Neural progenitor cell (in vitro differentiated cells): ENCODE results near the gene FAM78B. TPM values are rescaled to one million over a fixed set of nuclear protein-coding genes. Genes with fewer than 3 reads are reported as not detected.

Source experiments
- DNase-seq: peaks from one replicate; pipeline ENCODE4 v3.0.0-alpha.2; 2016; ENCODE audit warnings: low spot score
- H2AFZ ChIP-seq: fragments of 200-600 bp; sonication (generic); replicated peaks from 2 replicates; pipeline ENCODE4 v1.6.1; 2016; ENCODE audit warnings: antibody characterized with exemption
- H3F3A ChIP-seq: fragments of 200-600 bp; sonication (generic); 2 replicates; pipeline ENCODE4 v1.6.1; 2016; ENCODE audit warnings: antibody characterized with exemption, low read depth
- H3K27ac ChIP-seq: fragments of 200-600 bp; sonication (generic); 2 replicates; pipeline ENCODE4 v1.5.1; 2016; ENCODE audit warnings: mild to moderate bottlenecking
- H3K27me3 ChIP-seq: fragments of 200-600 bp; sonication (generic); 2 replicates; pipeline ENCODE4 v1.6.1; 2016; ENCODE audit warnings: mild to moderate bottlenecking, moderate library complexity
- H3K36me3 ChIP-seq: fragments of 200-600 bp; sonication (generic); 2 replicates; pipeline ENCODE4 v1.5.1; 2016
- H3K4me1 ChIP-seq: fragments of 200-600 bp; sonication (generic); 2 replicates; pipeline ENCODE4 v1.6.1; 2016; ENCODE audit warnings: mixed run types
- H3K4me2 ChIP-seq: fragments of 200-600 bp; sonication (generic); 2 replicates; pipeline ENCODE4 v1.6.1; 2016
- H3K4me3 ChIP-seq: fragments of 200-600 bp; sonication (generic); 2 replicates; pipeline ENCODE4 v1.5.1; 2016
- H3K79me2 ChIP-seq: fragments of 200-600 bp; sonication (generic); 2 replicates; pipeline ENCODE4 v1.6.1; 2016; ENCODE audit warnings: low read depth
- H3K9ac ChIP-seq: fragments of 200-600 bp; sonication (generic); 2 replicates; pipeline ENCODE4 v1.6.1; 2016
- H3K9me3 ChIP-seq: fragments of 200-600 bp; sonication (generic); 2 replicates; pipeline ENCODE4 v1.5.1; 2016; ENCODE audit warnings: low read depth
- H4K20me1 ChIP-seq: fragments of 200-600 bp; sonication (generic); 2 replicates; pipeline ENCODE4 v1.6.1; 2016; ENCODE audit warnings: low read depth
- H3K27ac Mint-ChIP-seq: 3 replicates; pipeline ENCODE4 v1.8.0; 2021; ENCODE audit warnings: mixed read lengths
- H3K27me3 Mint-ChIP-seq: 2 replicates; pipeline ENCODE4 v1.8.0; 2022; ENCODE audit warnings: low read depth, mild to moderate bottlenecking, inconsistent platforms, moderate library complexity, mixed read lengths; ENCODE audit not compliant: insufficient read depth
- H3K36me3 Mint-ChIP-seq: 3 replicates; pipeline ENCODE4 v1.8.0; 2021; ENCODE audit warnings: mixed read lengths
- H3K4me1 Mint-ChIP-seq: 3 replicates; pipeline ENCODE4 v1.8.0; 2021; ENCODE audit warnings: mixed read lengths
- H3K4me3 Mint-ChIP-seq: 3 replicates; pipeline ENCODE4 v1.8.0; 2021; ENCODE audit warnings: mild to moderate bottlenecking, moderate library complexity, mixed read lengths
- H3K9me3 Mint-ChIP-seq: 3 replicates; pipeline ENCODE4 v1.8.0; 2020; ENCODE audit warnings: mixed read lengths
- EZH2 ChIP-seq: fragments of 200-600 bp; sonication (generic); IDR thresholded peaks from 2 replicates; pipeline ENCODE4 v1.6.1; 2017; ENCODE audit warnings: antibody characterized with exemption, mild to moderate bottlenecking, moderate library complexity
- EZH2phosphoT487 ChIP-seq: fragments of 200-600 bp; sonication (generic); IDR thresholded peaks from 2 replicates; pipeline ENCODE4 v1.6.1; 2017; ENCODE audit warnings: antibody characterized with exemption
- total RNA-seq: library from RNA; depleted of rRNA; stranded (reverse); fragments of >200 nt; gene quantifications from 2 replicates; pipeline ENCODE4 v1.2.3, GENCODE V29; 2015; ENCODE audit warnings: low replicate concordance
- TF ChIP-seq, protein P1 (sequence below): fragments of 200-600 bp; sonication (generic); IDR thresholded peaks from 2 replicates; pipeline ENCODE4 v1.5.1; 2017; ENCODE audit warnings: antibody characterized with exemption, mild to moderate bottlenecking

The FAM78B gene
- total RNA-seq, 1 donor from 2014 or later, result not detected

DNA sequence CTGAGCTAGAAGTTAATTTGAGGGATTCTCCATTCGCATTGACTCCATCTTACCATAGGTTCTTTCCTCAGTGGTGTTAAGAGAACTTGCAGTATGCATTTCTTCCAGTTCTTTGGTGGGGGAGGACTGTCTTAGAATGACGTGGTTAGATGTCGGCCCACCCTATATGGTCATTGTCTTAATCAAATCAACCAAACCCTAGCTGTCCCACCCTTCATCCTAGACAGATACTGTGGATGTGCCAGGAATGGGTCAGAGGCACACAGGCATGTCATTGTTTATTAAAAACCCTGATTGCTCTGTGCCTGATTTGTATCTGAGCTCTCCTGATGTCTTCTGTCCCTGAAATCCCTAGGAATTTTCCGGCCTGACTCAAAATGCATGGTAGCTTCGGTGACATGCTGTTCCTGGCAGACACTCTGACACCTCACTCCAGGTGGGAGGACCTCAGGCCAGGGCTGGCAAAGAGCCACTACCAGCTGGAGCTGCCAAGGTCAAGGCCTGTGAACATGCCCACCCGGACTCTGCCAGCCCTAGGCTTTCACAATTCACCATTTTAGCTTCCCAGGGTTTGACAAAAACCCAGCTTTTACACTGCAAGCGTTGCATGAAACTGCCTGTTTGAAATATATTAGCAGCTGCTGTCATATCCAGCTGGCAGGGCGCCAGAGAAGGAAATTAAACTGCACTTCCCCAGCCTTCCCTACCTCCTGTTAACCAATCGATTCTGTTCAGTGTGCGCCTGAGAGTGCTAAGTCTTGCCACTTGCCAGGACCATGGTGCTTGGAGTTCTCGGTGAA lies 134.0 kb downstream of the FAM78B start:
- Histone ChIP-seq H4K20me1 (no peaks in the 10 kb centered on the region), H2AFZ (no peak overlapping the region), H3F3A (no peaks in the 10 kb centered on the region), H3K79me2 (no peaks in the 10 kb centered on the region), H3K4me1 (no peaks in the 10 kb centered on the region), H3K27me3 (no peaks in the 10 kb centered on the region), H3K27ac (no peak overlapping the region), H3K36me3 (no peaks in the 10 kb centered on the region), H3K9me3 (no peaks in the 10 kb centered on the region), H3K9ac (no peak overlapping the region), H3K4me3 (no peak overlapping the region), H3K4me2 (no peak overlapping the region)
- no peaks in the 10 kb centered on the region for H3K36me3 Mint-ChIP-seq
- no peak overlapping the region for H3K27ac Mint-ChIP-seq
- no peaks in the 10 kb centered on the region for H3K27me3 Mint-ChIP-seq
- no peak for DNase-seq
- no peaks in the 10 kb centered on the region for H3K4me1 Mint-ChIP-seq
- H3K4me3 Mint-ChIP-seq, result no peak overlapping the region
- no peaks in the 10 kb centered on the region for H3K9me3 Mint-ChIP-seq
- no peak for TF ChIP-seq EZH2
- TF ChIP-seq, protein P1, sequence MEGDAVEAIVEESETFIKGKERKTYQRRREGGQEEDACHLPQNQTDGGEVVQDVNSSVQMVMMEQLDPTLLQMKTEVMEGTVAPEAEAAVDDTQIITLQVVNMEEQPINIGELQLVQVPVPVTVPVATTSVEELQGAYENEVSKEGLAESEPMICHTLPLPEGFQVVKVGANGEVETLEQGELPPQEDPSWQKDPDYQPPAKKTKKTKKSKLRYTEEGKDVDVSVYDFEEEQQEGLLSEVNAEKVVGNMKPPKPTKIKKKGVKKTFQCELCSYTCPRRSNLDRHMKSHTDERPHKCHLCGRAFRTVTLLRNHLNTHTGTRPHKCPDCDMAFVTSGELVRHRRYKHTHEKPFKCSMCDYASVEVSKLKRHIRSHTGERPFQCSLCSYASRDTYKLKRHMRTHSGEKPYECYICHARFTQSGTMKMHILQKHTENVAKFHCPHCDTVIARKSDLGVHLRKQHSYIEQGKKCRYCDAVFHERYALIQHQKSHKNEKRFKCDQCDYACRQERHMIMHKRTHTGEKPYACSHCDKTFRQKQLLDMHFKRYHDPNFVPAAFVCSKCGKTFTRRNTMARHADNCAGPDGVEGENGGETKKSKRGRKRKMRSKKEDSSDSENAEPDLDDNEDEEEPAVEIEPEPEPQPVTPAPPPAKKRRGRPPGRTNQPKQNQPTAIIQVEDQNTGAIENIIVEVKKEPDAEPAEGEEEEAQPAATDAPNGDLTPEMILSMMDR, result no peak
- no peak for TF ChIP-seq EZH2phosphoT487

DNA sequence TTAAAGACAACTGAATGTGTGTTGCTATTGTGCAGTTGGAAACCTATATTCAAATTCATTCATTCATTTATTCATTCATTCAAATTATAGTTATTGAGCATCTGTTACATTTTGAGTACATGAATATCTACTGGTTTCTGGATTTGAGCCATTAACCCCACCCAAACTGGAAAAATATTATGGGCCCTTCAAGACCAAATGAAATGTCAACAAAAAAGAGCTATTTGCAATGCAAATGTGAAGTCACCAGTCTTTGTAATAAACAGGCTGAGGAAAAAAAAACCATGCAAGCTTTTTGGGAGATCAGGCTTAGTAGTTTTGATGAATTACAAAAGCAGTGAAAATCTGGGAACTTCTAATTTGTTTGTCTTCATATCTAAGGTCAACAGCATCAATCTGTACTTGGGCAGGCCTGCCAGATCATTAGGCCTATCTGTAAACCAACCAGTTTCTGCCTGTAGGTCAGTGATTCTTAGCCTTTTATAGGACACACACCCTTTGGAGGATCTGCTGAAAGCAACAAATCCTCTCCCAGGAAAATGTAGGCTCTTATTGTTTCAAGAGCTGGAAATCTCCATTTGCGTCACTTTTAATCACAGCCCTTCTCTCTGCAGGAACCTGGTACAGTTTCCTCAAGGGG lies 134.7 kb downstream of the FAM78B start:
- H4K20me1 ChIP-seq, result no peaks in the 10 kb centered on the region
- no peaks in the 10 kb centered on the region for H3K27me3 ChIP-seq
- Mint-ChIP-seq H3K4me3 (no peak overlapping the region), H3K36me3 (no peaks in the 10 kb centered on the region), H3K4me1 (no peaks in the 10 kb centered on the region), H3K9me3 (no peaks in the 10 kb centered on the region), H3K27me3 (peaks cover 2% of the 10 kb centered on the region), H3K27ac (no peak overlapping the region)
- no peak overlapping the region for H3K27ac ChIP-seq
- no peaks in the 10 kb centered on the region for H3K36me3 ChIP-seq
- no peak for DNase-seq
- no peaks in the 10 kb centered on the region for H3K9me3 ChIP-seq
- no peak overlapping the region for H3K4me2 ChIP-seq
- no peak overlapping the region for H2AFZ ChIP-seq
- H3K79me2 ChIP-seq, result no peaks in the 10 kb centered on the region
- no peak overlapping the region for H3K9ac ChIP-seq
- H3K4me1 ChIP-seq, result no peaks in the 10 kb centered on the region
- H3F3A ChIP-seq, result no peaks in the 10 kb centered on the region
- H3K4me3 ChIP-seq, result no peak overlapping the region
- no peak for TF ChIP-seq EZH2
- no peak for TF ChIP-seq EZH2phosphoT487
- TF ChIP-seq, protein P1, result no peak

DNA sequence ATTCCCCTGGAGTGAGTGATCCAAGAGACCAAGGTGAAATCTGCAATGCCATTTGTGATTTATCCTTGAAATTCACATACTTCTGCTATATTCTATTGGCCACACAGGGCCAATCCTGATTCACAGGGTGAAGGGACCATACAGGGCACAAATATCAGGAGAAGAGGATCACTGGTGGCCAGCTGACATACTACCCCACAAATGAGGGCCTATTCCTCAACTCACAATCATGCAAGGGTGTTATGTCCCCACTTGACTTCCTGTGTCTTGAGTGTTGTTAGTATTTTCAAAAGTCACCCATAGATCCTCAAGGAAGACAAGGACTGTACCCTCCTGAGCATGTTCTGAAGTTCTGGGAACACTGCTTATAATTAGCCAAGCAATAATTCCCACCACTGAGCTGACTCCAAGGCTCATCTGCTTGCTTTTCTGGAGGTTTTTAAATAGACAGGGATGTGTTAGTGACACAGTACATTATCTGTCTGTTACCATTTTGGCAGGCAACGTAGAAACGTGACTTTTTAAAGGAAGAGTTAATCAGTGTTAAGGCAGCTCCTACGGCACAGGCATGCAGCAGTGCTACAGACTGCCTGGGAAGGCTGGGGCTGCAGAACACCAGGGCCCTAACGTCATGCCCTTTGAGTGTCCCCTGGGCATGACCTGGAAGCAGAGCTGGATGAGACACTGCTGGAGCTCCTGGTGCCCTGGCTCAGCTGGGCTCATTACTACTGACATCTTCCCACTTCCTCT lies 137.4 kb downstream of the FAM78B start:
- H3K9me3 Mint-ChIP-seq, result no peaks in the 10 kb centered on the region
- no peaks in the 10 kb centered on the region for H3K36me3 ChIP-seq
- H3K27ac Mint-ChIP-seq, result no peak overlapping the region
- no peak overlapping the region for H2AFZ ChIP-seq
- no peak overlapping the region for H3K4me2 ChIP-seq
- no peaks in the 10 kb centered on the region for H3K79me2 ChIP-seq
- H3K27me3 ChIP-seq, result peaks cover 7% of the 10 kb centered on the region
- H3K4me3 ChIP-seq, result no peak overlapping the region
- peaks cover 4% of the 10 kb centered on the region for H3K27me3 Mint-ChIP-seq
- no peaks in the 10 kb centered on the region for H3K9me3 ChIP-seq
- H3K27ac ChIP-seq, result no peak overlapping the region
- no peaks in the 10 kb centered on the region for H3K36me3 Mint-ChIP-seq
- no peak for DNase-seq
- H3F3A ChIP-seq, result no peaks in the 10 kb centered on the region
- H3K4me1 ChIP-seq, result no peaks in the 10 kb centered on the region
- H3K4me3 Mint-ChIP-seq, result no peak overlapping the region
- TF ChIP-seq EZH2phosphoT487 (no peak), EZH2 (no peak)
- TF ChIP-seq, protein P1, result no peak
- H3K9ac ChIP-seq, result no peak overlapping the region
- no peaks in the 10 kb centered on the region for H3K4me1 Mint-ChIP-seq
- H4K20me1 ChIP-seq, result no peaks in the 10 kb centered on the region
